ENCODE results near the gene PASK.

Gene PASK

DNA sequence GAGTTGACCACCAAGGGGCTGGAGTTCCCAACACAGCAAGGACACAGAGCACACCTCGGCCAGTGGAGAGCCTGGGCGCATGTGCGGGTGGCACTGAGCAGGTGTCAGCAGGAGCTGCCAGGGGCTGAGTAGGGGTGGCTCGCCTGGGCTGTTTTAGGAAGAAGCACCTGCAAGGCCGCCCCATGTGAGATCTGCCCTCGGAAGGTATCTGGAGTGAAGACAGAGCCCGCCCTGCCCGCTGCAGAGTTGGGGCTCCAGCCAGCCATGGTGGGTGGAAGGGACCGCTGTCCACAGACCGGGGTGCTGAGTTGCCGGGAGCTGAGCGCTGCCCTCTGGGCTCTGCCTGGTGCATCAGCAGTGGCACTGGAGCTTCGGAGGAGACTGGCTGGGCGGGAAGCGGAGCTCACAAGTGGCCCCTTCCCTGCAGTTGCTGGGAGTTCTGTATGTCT is 82.4 kb downstream of the PASK start:
- DNase-seq (ENCODE audit: low read depth, low spot score) = no peak

- no peak for DNase-seq (ENCODE audit: low read depth, low spot score)
Measured at GRCh38 chr2:241066171-241066892, 82.9 kb downstream of the PASK start.

DNA sequence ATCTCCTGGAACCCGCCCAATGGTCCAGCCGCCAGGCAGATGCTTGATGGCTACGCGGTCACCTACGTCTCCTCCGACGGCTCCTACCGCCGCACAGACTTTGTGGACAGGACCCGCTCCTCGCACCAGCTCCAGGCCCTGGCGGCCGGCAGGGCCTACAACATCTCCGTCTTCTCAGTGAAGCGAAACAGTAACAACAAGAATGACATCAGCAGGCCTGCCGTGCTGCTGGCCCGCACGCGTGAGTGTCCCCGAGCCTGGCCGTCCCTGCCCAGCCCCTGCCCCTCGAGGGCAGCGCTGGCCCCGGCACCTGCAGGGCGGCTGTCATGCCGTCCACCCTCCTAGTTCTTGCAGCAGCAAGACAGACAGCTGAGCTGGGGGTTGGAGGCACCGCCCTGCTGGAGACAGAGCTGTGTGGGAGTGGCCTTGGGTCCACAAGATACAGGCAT is 83.9 kb downstream of the PASK start:
- no peak for DNase-seq (ENCODE audit: low read depth, low spot score)

DNA sequence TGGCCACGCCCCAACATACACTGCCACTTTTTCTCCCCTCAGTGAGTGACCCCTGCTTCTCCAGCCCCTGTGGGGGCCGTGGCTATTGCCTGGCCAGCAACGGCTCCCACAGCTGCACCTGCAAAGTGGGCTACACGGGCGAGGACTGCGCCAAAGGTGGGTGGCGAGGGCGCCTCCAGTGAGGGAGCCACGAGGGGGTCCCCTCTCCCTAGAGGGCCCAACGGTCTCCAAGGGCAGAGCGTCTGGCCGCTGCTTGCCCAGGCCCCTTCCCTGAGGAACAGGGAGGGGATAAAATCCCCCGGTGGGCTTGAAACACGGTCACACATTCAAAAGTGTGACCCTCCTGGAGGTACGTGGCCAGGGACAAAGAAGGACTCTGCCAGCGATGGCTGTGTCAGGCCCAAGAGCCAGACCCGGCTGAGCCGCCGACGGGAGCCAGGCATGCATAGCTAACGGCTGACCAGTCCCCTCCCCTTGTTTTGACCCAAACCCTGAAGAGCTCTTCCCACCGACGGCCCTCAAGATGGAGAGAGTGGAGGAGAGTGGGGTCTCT is 84.4 kb downstream of the PASK start:
- DNase-seq (ENCODE audit: low read depth, low spot score) = no peak

GRCh38 chr2:241064008-241064801 is 85.1 kb downstream of the PASK start:
- DNase-seq (ENCODE audit: low read depth, low spot score) = no peak

DNA sequence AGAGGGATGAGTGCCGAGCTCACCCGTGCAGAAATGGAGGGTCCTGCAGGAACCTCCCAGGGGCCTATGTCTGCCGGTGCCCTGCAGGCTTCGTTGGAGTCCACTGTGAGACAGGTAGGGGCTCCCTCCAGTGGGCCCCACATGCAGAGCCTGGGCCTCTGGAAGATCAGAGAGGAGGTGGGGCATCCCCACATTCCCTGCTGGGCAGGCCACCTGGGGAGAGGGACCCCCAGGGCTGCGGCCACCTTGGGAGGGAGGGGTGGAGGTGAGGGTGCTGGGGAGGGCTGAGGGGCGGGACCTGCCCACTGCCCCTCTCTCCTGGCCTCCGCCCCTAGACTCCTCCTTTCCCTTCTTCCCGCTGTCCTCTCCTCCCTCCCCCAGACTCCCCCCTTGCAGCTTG is 85.7 kb downstream of the PASK start:
- DNase-seq (ENCODE audit: low read depth, low spot score) = no peak

GRCh38 chr2:241063093-241063551 is 86.2 kb downstream of the PASK start:
- no peak for DNase-seq (ENCODE audit: low read depth, low spot score)

- DNase-seq (ENCODE audit: low read depth, low spot score) = no peak
Measured at GRCh38 chr2:241062389-241063092, 86.7 kb downstream of the PASK start.

DNA sequence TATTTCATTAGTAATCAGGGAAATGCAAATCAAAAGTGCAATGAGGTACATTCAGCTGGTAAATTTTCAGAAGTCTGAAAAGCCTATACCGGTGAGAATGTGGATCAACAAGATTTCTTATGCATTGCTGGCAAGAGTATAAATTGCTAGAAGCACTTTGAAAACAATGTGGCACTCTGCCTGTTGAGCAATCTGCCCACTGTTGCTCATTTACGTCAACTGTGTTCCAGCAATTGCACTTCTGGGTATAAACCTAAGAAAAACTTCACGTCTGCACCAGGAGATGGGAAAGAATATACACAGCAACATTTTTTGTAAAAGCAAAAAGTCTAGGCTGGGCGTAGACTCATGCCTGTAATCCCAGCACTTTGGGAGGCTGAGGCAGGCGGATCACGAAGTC is 88.0 kb downstream of the PASK start:
- DNase-seq (ENCODE audit: low read depth, low spot score) = no peak

All from iPS DF 19.7 (cell line).